Measurements from ENCODE around the gene SBNO2.

DNA sequence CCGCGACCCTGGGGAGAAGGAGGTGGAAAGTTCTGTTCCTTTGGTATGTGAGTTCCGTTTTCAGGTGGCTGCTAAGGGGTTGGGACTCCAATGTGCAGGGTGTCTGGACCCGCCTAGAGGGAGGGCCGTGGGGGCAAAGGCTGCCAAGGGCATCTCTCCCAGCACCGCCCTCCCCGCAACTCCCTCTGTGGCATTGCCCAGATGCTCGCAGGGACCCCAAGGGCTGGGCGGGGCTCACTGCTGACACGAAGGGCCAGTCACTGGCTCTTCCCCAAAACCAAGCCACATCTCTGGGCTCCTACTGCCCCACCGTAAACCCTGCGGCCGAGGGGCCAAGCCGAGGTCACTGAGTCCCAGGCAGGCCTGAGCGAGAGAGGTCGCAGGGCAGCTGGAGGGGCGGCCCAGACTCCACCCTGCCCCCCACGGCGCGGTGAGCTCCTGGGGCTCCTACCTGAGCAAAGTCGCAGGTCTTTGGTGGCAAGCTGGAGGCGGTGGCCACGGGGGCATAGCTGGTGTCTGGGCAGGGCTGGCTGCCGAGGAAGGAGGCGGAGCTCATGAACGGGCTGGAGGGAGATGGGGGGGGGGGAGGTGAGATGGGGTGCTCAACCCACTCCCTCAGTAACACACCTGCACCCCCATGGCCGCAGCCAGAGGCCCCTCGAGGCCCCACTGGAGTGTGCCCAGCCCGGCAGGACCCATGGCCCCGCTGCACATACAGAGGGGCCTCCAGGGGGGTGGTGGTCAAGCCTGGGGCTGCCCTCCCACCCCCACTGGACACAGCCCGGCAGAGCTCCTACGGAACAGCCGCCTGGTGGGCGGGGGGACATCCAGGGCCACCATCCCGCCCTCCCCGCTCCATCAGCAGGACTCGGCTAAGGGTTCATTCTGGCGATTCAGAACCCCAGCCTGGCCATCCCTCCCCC lies 26.9 kb downstream of the SBNO2 start:
- TF ChIP-seq, protein P1, sequence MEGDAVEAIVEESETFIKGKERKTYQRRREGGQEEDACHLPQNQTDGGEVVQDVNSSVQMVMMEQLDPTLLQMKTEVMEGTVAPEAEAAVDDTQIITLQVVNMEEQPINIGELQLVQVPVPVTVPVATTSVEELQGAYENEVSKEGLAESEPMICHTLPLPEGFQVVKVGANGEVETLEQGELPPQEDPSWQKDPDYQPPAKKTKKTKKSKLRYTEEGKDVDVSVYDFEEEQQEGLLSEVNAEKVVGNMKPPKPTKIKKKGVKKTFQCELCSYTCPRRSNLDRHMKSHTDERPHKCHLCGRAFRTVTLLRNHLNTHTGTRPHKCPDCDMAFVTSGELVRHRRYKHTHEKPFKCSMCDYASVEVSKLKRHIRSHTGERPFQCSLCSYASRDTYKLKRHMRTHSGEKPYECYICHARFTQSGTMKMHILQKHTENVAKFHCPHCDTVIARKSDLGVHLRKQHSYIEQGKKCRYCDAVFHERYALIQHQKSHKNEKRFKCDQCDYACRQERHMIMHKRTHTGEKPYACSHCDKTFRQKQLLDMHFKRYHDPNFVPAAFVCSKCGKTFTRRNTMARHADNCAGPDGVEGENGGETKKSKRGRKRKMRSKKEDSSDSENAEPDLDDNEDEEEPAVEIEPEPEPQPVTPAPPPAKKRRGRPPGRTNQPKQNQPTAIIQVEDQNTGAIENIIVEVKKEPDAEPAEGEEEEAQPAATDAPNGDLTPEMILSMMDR (IDR thresholded peaks at IDR 0.05): no peak
- TF ChIP-seq RAD21 (IDR thresholded peaks at IDR 0.05; ENCODE audit: low read length) (no peak), TAF1 (IDR thresholded peaks at IDR 0.05; ENCODE audit: borderline replicate concordance, low read depth, low read length) (no peak), EP300 (IDR thresholded peaks at IDR 0.05; ENCODE audit: borderline replicate concordance in 1 of 2, low read depth in 1 of 2, low read length in 1 of 2) (no peak), NRF1 (IDR thresholded peaks at IDR 0.05; ENCODE audit: low read depth, low read length) (no peak), POLR2AphosphoS5 (IDR thresholded peaks at IDR 0.05; ENCODE audit: low read depth, low read length) (no peak), RCOR1 (IDR thresholded peaks at IDR 0.05; ENCODE audit: low read length) (no peak), MXI1 (IDR thresholded peaks at IDR 0.05; ENCODE audit: low read depth, low read length) (no peak)
- TF ChIP-seq, protein P2, sequence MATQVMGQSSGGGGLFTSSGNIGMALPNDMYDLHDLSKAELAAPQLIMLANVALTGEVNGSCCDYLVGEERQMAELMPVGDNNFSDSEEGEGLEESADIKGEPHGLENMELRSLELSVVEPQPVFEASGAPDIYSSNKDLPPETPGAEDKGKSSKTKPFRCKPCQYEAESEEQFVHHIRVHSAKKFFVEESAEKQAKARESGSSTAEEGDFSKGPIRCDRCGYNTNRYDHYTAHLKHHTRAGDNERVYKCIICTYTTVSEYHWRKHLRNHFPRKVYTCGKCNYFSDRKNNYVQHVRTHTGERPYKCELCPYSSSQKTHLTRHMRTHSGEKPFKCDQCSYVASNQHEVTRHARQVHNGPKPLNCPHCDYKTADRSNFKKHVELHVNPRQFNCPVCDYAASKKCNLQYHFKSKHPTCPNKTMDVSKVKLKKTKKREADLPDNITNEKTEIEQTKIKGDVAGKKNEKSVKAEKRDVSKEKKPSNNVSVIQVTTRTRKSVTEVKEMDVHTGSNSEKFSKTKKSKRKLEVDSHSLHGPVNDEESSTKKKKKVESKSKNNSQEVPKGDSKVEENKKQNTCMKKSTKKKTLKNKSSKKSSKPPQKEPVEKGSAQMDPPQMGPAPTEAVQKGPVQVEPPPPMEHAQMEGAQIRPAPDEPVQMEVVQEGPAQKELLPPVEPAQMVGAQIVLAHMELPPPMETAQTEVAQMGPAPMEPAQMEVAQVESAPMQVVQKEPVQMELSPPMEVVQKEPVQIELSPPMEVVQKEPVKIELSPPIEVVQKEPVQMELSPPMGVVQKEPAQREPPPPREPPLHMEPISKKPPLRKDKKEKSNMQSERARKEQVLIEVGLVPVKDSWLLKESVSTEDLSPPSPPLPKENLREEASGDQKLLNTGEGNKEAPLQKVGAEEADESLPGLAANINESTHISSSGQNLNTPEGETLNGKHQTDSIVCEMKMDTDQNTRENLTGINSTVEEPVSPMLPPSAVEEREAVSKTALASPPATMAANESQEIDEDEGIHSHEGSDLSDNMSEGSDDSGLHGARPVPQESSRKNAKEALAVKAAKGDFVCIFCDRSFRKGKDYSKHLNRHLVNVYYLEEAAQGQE (IDR thresholded peaks at IDR 0.05; ENCODE audit: low read depth, low read length): no peak

All from SK-N-SH (cell line).